ENCODE results near the gene SLC41A1. TPM values are rescaled to one million over a fixed set of nuclear protein-coding genes. Genes with fewer than 3 reads are reported as not detected.

The SLC41A1 gene
- total RNA-seq, 1 donor from 2014 or later, result 34.8 TPM

DNA sequence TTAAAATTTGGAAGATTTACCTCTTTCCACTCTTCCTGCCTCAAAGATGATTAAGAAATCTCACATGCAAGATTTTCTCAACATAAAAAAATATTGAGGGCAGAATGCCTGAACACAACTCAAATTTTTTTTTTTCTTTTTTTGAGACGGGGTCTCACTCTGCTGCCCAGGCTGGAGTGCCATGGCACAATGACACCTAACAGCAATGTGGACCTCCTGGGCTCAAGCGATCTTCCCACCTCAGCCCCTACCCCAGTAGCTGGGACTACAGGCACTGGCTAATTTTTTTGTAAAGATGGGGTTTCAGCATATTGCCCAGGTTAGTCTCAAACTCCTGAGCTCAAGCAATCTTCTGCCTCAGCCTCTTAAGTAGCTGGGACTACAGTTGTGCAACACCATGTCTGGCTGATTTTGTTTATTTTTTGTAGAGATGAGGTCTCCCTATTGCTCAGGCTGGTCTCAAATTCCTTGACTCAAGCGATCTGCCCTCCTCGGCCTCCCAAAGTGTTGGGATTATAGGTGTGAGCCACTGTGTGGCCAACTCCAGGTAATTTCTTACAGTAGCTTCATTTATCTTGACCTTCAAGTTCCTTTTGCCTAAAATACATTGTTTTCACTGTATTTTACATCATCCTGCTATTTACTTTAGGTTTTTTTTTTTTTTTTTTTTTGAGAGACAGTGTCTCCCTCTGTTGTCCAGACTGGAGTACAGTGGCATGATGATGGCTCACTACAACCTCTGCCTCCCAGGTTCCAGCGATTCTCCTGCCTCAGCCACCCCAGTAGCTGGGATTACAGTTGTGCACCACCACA is 73.4 kb downstream of the SLC41A1 start:
- Mint-ChIP-seq H3K9me3 (no peaks in the 10 kb centered on the region), H3K4me1 (ENCODE audit: low read depth) (peaks cover 37% of the 10 kb centered on the region), H3K36me3 (ENCODE audit: low read depth) (peaks cover 11% of the 10 kb centered on the region), H3K27ac (no peak overlapping the region), H3K27me3 (ENCODE audit: insufficient read depth) (no peaks in the 10 kb centered on the region), H3K4me3 (no peak overlapping the region)
- intact Hi-C loops (cut with micrococcal nuclease), result loop anchor here (10.0 kb wide), 3 partner anchors 455 to 825 kb away; partner anchors contain the start of gene DSTYK
- no peak for DNase-seq (ENCODE audit: low spot score)

Other genes with a start within 250 kb of the SLC41A1 start
- gene ELK4, start 181.2 kb downstream of the SLC41A1 start, total RNA-seq, result 81.1 and 86.2 TPM in 2 replicates
- 0.81 and 1.1 TPM in 2 replicates for gene SLC45A3, start 132.7 kb downstream of the SLC41A1 start, total RNA-seq
- 146 and 147 TPM in 2 replicates for gene NUCKS1, start 63.0 kb downstream of the SLC41A1 start, total RNA-seq
- gene RAB29, start 37.7 kb downstream of the SLC41A1 start, total RNA-seq, result 37.2 and 38.1 TPM in 2 replicates
- 0.29 and 0.39 TPM in 2 replicates for gene PM20D1, start 36.9 kb upstream of the SLC41A1 start, total RNA-seq
- gene SLC26A9, start 130.3 kb upstream of the SLC41A1 start, total RNA-seq, result not detected in 2 replicates
- not detected in 2 replicates for gene RAB7B, start 190.2 kb upstream of the SLC41A1 start, total RNA-seq
- not detected in 2 replicates for gene CTSE, start 210.7 kb upstream of the SLC41A1 start, total RNA-seq
- not detected in 2 replicates for gene RHEX, start 240.0 kb upstream of the SLC41A1 start, total RNA-seq